Endothelial cell of umbilical vein (primary cell): ENCODE data around the gene CTNNB1. TPM values are rescaled to one million over a fixed set of nuclear protein-coding genes. Genes with fewer than 3 reads are reported as not detected.

Experiments
- BruUV-seq: library from RNA; stranded (reverse); fragments of 400-500 nt; replicated peaks from 2 replicates; lab custom pipeline; 2021; lab: Mats Ljungman, UMichigan
- CTCF ChIA-PET: fragments of 300-600, 350-600 bp; sonication (Branson Sonifier 250); formaldehyde crosslinking; loops from one replicate; lab custom pipeline; 2021; ENCODE audit warnings: antibody characterized with exemption, inconsistent platforms; lab: Charles Lee
- POLR2A ChIA-PET: fragments of 300-600, 350-600 bp; sonication (Branson Sonifier 250); formaldehyde crosslinking; loops from one replicate; lab custom pipeline; 2021; ENCODE audit warnings: antibody characterized with exemption, inconsistent platforms; lab: Charles Lee
- DNase-seq: peaks from one replicate; pipeline ENCODE4 v3.0.0-alpha.2; 2011; ENCODE audit warnings: low read depth, low spot score
- FAIRE-seq: peaks from 2 replicates; lab custom pipeline; 2011; peaks lifted over from hg19 to GRCh38; lab: Jason Lieb, UNC
- H2AFZ ChIP-seq: 2 replicates; pipeline ENCODE4 v1.6.0; 2012; ENCODE audit warnings: low read depth, low read length, control low read depth, inconsistent platforms
- H3K27ac ChIP-seq: 2 replicates; pipeline ENCODE4 v1.5.1; 2011; ENCODE audit warnings: low read depth, mild to moderate bottlenecking, control low read depth, low read length, moderate library complexity; ENCODE audit not compliant: insufficient read depth
- H3K27me3 ChIP-seq, 2 experiments: 2 replicates each; pipeline versions ENCODE4 v1.6.0 to v1.6.1; 2011; ENCODE audit warnings: low read length in 2 of 2, mixed read lengths in 1 of 2; ENCODE audit not compliant: control insufficient read depth in 2 of 2, insufficient read depth in 2 of 2
- H3K36me3 ChIP-seq, 2 experiments: 2 replicates in 1 of 2; 3 replicates in 1 of 2; pipeline ENCODE4 v1.5.1; 2011; ENCODE audit warnings: low read length in 2 of 2, mild to moderate bottlenecking in 1 of 2, moderate library complexity in 1 of 2; ENCODE audit not compliant: control insufficient read depth in 2 of 2, insufficient read depth in 2 of 2; ENCODE audit errors: extremely low read depth in 1 of 2
- H3K4me1 ChIP-seq: 3 replicates; pipeline ENCODE4 v1.5.1; 2011; ENCODE audit warnings: mild to moderate bottlenecking, low read length; ENCODE audit not compliant: control insufficient read depth, insufficient read depth; ENCODE audit errors: extremely low read depth
- H3K4me2 ChIP-seq: 2 replicates; pipeline ENCODE4 v1.6.1; 2011; ENCODE audit warnings: low read length, control low read depth, mixed read lengths; ENCODE audit not compliant: insufficient read depth
- H3K4me3 ChIP-seq, 3 experiments: fragments of 200-600 bp in 1 of 3; sonication (generic), shearing (Covaris generic) in 1 of 3; replicated peaks in 1 of 3; 2 replicates each; pipeline ENCODE4 v1.5.1; 2011 to 2016; ENCODE audit warnings: control low read depth in 3 of 3, low read length in 3 of 3, mild to moderate bottlenecking in 2 of 3, inconsistent platforms in 1 of 3, low read depth in 1 of 3, moderate library complexity in 1 of 3; ENCODE audit not compliant: insufficient read depth in 1 of 3
- H3K79me2 ChIP-seq: 2 replicates; pipeline ENCODE4 v1.6.0; 2012; ENCODE audit warnings: low read length, inconsistent platforms; ENCODE audit not compliant: control insufficient read depth, insufficient read depth
- H3K9ac ChIP-seq: replicated peaks from 2 replicates; pipeline ENCODE3; 2011; ENCODE audit warnings: low read length, control low read depth; ENCODE audit not compliant: insufficient read depth; ENCODE audit errors: extremely low read depth
- H3K9me1 ChIP-seq: replicated peaks from 3 replicates; pipeline ENCODE4 v1.6.0; 2011; ENCODE audit warnings: mild to moderate bottlenecking, low read length; ENCODE audit not compliant: control insufficient read depth, insufficient read depth; ENCODE audit errors: extremely low read depth
- H3K9me3 ChIP-seq: replicated peaks from 2 replicates; pipeline ENCODE4 v1.5.1; 2012; ENCODE audit warnings: low read length, inconsistent platforms; ENCODE audit not compliant: control insufficient read depth, insufficient read depth
- H4K20me1 ChIP-seq: replicated peaks from 2 replicates; pipeline ENCODE3; 2011; ENCODE audit warnings: mild to moderate bottlenecking, low read length; ENCODE audit not compliant: control insufficient read depth, insufficient read depth; ENCODE audit errors: extremely low read depth
- EZH2 ChIP-seq: IDR thresholded peaks from 2 replicates; pipeline ENCODE4 v1.6.1; 2012; ENCODE audit warnings: borderline replicate concordance, low read depth, mild to moderate bottlenecking, moderate library complexity, low read length, inconsistent platforms; ENCODE audit not compliant: severe bottlenecking
- FOS ChIP-seq: IDR thresholded peaks from 2 replicates; pipeline ENCODE4 v1.6.1; 2011; ENCODE audit warnings: mild to moderate bottlenecking, low read length, moderate library complexity, borderline replicate concordance; ENCODE audit not compliant: insufficient read depth
- GATA2 ChIP-seq: IDR thresholded peaks from 2 replicates; pipeline ENCODE4 v1.7.0; 2011; ENCODE audit warnings: low read depth, mild to moderate bottlenecking, moderate library complexity, mixed read lengths, low read length; ENCODE audit not compliant: insufficient read length, insufficient read depth
- JUN ChIP-seq: IDR thresholded peaks from 2 replicates; pipeline ENCODE4 v1.6.1; 2011; ENCODE audit warnings: borderline replicate concordance, low read depth; ENCODE audit not compliant: insufficient read length, insufficient read depth
- MAX ChIP-seq: IDR thresholded peaks from 2 replicates; pipeline ENCODE4 v1.6.1; 2011; ENCODE audit not compliant: insufficient read depth, insufficient read length
- MYC ChIP-seq: IDR thresholded peaks from one replicate; pipeline ENCODE4 v1.6.1; 2011; ENCODE audit warnings: mild to moderate bottlenecking, low read depth, low read length
- POLR2A ChIP-seq: IDR thresholded peaks from 2 replicates; pipeline ENCODE4 v1.6.1; 2012; ENCODE audit warnings: low read depth, mild to moderate bottlenecking, control low read depth, low read length
- POLR2AphosphoS5 ChIP-seq: IDR thresholded peaks from 2 replicates; pipeline ENCODE4 v1.6.1; 2012; ENCODE audit warnings: low read depth, mild to moderate bottlenecking, control low read depth, low read length, moderate library complexity; ENCODE audit not compliant: insufficient read depth
- dilution Hi-C: fragments of 300-500 bp; cut with MboI; formaldehyde crosslinking; loops from one replicate; pipeline ENCODE4 v1.15.0; 2019; ENCODE audit warnings: low sequenced_read_pairs; ENCODE audit not compliant: extremely low pct_ligation_motif_present
- intact Hi-C: fragments of 100-400 bp; cut with micrococcal nuclease; formaldehyde crosslinking; loops from one replicate; pipeline ENCODE4 v1.10.0; 2022
- polyA plus RNA-seq, 4 experiments: library from polyadenylated mRNA; depleted of rRNA in 3 of 4; stranded (reverse) in 3 of 4; unstranded in 1 of 4; fragments of >200 nt; gene quantifications; 2 replicates each; pipeline versions ENCODE4 v1.2.1 to v1.2.3, GENCODE V29; 2011 to 2012; ENCODE audit warnings: missing spikeins in 1 of 4
- small RNA-seq: library from RNA; depleted of rRNA; stranded (forward); fragments of <200 nt; gene quantifications from one replicate; pipeline ENCODE3, GENCODE V24; 2012; ENCODE audit warnings: low replicate concordance, low read depth; ENCODE audit not compliant: insufficient read depth, insufficient read length
- total RNA-seq: library from RNA; stranded (reverse); gene quantifications from 2 replicates; pipeline ENCODE4 v1.2.3, GENCODE V29; 2021
- TF ChIP-seq, protein P1 (sequence below), 2 donors: IDR thresholded peaks; 1 replicate in 1 of 2; 2 replicates in 1 of 2; pipeline ENCODE4 v1.5.1; 2011; ENCODE audit warnings: low read length in 2 of 2, mild to moderate bottlenecking in 2 of 2, moderate library complexity in 2 of 2, control low read depth in 1 of 2, inconsistent platforms in 1 of 2, low read depth in 1 of 2; ENCODE audit not compliant: insufficient read depth in 1 of 2; ENCODE audit errors: extremely low read depth in 1 of 2

Gene CTNNB1
- total and polyA plus RNA-seq, 2 donors (not counting 3 experiments of a cell fraction or from before 2014, with no cell fraction given), result 513 to 906 TPM

DNA sequence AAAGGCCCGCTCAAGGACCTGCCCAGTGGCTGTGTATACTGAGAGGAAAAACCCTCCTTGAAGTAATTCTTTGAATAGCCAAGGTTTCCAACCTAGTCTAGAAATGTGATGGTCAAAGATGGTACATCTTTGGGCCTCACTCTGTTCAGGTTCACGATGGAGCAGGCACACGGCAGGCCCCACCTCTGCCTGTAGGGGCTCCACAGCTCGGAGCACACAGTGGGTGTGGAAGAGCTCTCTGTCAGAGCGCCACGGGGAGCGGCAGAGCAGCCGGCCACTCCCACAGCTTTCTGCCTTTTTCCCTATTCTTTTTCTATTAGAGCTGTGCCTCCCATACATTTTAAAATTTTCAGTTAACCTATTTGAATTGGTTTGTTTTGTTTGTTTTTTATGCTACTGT, 89.5 kb downstream of the CTNNB1 start:
- Histone ChIP-seq H3K9me1 (no peaks in the 10 kb centered on the region), H3K79me2 (no peaks in the 10 kb centered on the region), H3K27ac (no peak overlapping the region), H3K27me3 (no peaks in the 10 kb centered on the region), H2AFZ (no peak overlapping the region), H4K20me1 (no peaks in the 10 kb centered on the region), H3K9me3 (no peaks in the 10 kb centered on the region), H3K4me1 (no peaks in the 10 kb centered on the region), H3K36me3 (no peaks in the 10 kb centered on the region), H3K9ac (no peak overlapping the region), H3K4me2 (no peak overlapping the region), H3K4me3 (no peak overlapping the region)
- DNase-seq (no peak), FAIRE-seq (no peak)
- no peak for TF ChIP-seq FOS
- TF ChIP-seq MAX, result no peak
- no peak for TF ChIP-seq POLR2A
- no peak for TF ChIP-seq POLR2AphosphoS5
- TF ChIP-seq GATA2, result no peak
- TF ChIP-seq MYC, result no peak
- TF ChIP-seq, protein P1, sequence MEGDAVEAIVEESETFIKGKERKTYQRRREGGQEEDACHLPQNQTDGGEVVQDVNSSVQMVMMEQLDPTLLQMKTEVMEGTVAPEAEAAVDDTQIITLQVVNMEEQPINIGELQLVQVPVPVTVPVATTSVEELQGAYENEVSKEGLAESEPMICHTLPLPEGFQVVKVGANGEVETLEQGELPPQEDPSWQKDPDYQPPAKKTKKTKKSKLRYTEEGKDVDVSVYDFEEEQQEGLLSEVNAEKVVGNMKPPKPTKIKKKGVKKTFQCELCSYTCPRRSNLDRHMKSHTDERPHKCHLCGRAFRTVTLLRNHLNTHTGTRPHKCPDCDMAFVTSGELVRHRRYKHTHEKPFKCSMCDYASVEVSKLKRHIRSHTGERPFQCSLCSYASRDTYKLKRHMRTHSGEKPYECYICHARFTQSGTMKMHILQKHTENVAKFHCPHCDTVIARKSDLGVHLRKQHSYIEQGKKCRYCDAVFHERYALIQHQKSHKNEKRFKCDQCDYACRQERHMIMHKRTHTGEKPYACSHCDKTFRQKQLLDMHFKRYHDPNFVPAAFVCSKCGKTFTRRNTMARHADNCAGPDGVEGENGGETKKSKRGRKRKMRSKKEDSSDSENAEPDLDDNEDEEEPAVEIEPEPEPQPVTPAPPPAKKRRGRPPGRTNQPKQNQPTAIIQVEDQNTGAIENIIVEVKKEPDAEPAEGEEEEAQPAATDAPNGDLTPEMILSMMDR (IDR thresholded peaks at IDR 0.05; ENCODE audit: extremely low read depth in 1 of 2, insufficient read depth in 1 of 2, low read depth in 1 of 2, low read length in 2 of 2), result no peak
- TF ChIP-seq EZH2, result no peak
- TF ChIP-seq JUN, result no peak
- dilution Hi-C loops (no loop called here), intact Hi-C loops (no loop called here)
- CTCF ChIA-PET, result no interaction called here
- POLR2A ChIA-PET, result no interaction called here
- no TSS peak for BruUV-seq

Small RNAs within 50 kb of the gene (small RNA-seq; reads per million reads assigned to genes)
- not detected for gene MRPS31P1
